Measurements from ENCODE around the gene NOP56. TPM values are rescaled to one million over a fixed set of nuclear protein-coding genes. Genes with fewer than 3 reads are reported as not detected.

NOP56 gene
- total RNA-seq, 2 donors from 2014 or later = 386 to 432 TPM

GRCh38 chr20:2616634-2617033 lies 35.8 kb upstream of the NOP56 start:
- WGBS, 2 experiments (ENCODE audit: insufficient coverage in 1 of 2, insufficient read length in 1 of 2) = 86 to 87% methylated on average over 8 to 9 of the region's 9 CpGs
- Histone ChIP-seq H3K27ac (ENCODE audit: low read depth, low read length) (no peak overlapping the region), H3K27me3 (ENCODE audit: control insufficient read depth, insufficient read depth, low read length, poor library complexity, severe bottlenecking) (no peaks in the 10 kb centered on the region)

GRCh38 chr20:2617099-2617714 lies 35.2 kb upstream of the NOP56 start:
- Mint-ChIP-seq H3K9me3 (peaks cover 3% of the 10 kb centered on the region), H3K36me3 (ENCODE audit: low read depth) (no peaks in the 10 kb centered on the region), H3K4me3 (no peak overlapping the region), H3K4me1 (no peaks in the 10 kb centered on the region), H3K27ac (no peak overlapping the region), H3K27me3 (ENCODE audit: insufficient read depth) (peaks cover 41% of the 10 kb centered on the region)
- Histone ChIP-seq H3K4me1 (ENCODE audit: control insufficient read depth, insufficient read depth, low read length) (no peaks in the 10 kb centered on the region), H3K27me3 (ENCODE audit: control insufficient read depth, insufficient read depth, low read length, poor library complexity, severe bottlenecking) (no peaks in the 10 kb centered on the region), H3K4me3 (ENCODE audit: low read length) (no peak overlapping the region), H3K36me3 (ENCODE audit: control insufficient read depth, insufficient read depth, low read length) (no peaks in the 10 kb centered on the region), H3K27ac (ENCODE audit: low read depth, low read length) (no peak overlapping the region), H3K9me3 (ENCODE audit: control insufficient read depth, low read length) (peaks cover 9% of the 10 kb centered on the region), H3K9ac (ENCODE audit: extremely low read depth, low read length, poor library complexity, severe bottlenecking) (no peak overlapping the region)
- DNase-seq = no peak
- TF ChIP-seq, protein P1, sequence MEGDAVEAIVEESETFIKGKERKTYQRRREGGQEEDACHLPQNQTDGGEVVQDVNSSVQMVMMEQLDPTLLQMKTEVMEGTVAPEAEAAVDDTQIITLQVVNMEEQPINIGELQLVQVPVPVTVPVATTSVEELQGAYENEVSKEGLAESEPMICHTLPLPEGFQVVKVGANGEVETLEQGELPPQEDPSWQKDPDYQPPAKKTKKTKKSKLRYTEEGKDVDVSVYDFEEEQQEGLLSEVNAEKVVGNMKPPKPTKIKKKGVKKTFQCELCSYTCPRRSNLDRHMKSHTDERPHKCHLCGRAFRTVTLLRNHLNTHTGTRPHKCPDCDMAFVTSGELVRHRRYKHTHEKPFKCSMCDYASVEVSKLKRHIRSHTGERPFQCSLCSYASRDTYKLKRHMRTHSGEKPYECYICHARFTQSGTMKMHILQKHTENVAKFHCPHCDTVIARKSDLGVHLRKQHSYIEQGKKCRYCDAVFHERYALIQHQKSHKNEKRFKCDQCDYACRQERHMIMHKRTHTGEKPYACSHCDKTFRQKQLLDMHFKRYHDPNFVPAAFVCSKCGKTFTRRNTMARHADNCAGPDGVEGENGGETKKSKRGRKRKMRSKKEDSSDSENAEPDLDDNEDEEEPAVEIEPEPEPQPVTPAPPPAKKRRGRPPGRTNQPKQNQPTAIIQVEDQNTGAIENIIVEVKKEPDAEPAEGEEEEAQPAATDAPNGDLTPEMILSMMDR (conservative IDR thresholded peaks at IDR 0.05) = no peak
- WGBS, 2 experiments (ENCODE audit: insufficient coverage in 1 of 2, insufficient read length in 1 of 2) = 86 to 87% methylated on average over 9 to 16 of the region's 16 CpGs

More at GRCh38 chr20:2616634-2617033, 35.8 kb upstream of the NOP56 start:
- Mint-ChIP-seq H3K9me3 (peaks cover 3% of the 10 kb centered on the region), H3K36me3 (ENCODE audit: low read depth) (no peaks in the 10 kb centered on the region), H3K27ac (no peak overlapping the region), H3K27me3 (ENCODE audit: insufficient read depth) (peaks cover 45% of the 10 kb centered on the region), H3K4me1 (no peaks in the 10 kb centered on the region), H3K4me3 (no peak overlapping the region)
- H3K9me3 ChIP-seq (ENCODE audit: control insufficient read depth, low read length) = peaks cover 9% of the 10 kb centered on the region
- H3K36me3 ChIP-seq (ENCODE audit: control insufficient read depth, insufficient read depth, low read length) = no peaks in the 10 kb centered on the region
- no peak overlapping the region for H3K9ac ChIP-seq (ENCODE audit: extremely low read depth, low read length, poor library complexity, severe bottlenecking)
- DNase-seq = no peak
- TF ChIP-seq, protein P1 (conservative IDR thresholded peaks at IDR 0.05) = no peak
- no peak overlapping the region for H3K4me3 ChIP-seq (ENCODE audit: low read length)
- H3K4me1 ChIP-seq (ENCODE audit: control insufficient read depth, insufficient read depth, low read length) = no peaks in the 10 kb centered on the region

GRCh38 chr20:2618815-2619214 lies 33.6 kb upstream of the NOP56 start:
- H3K4me3 Mint-ChIP-seq = no peak overlapping the region
- H3K27ac ChIP-seq (ENCODE audit: low read depth, low read length) = no peak overlapping the region
- H3K4me3 ChIP-seq (ENCODE audit: low read length) = no peak overlapping the region
- H3K9me3 Mint-ChIP-seq = peaks cover 3% of the 10 kb centered on the region
- H3K36me3 ChIP-seq (ENCODE audit: control insufficient read depth, insufficient read depth, low read length) = no peaks in the 10 kb centered on the region
- no peaks in the 10 kb centered on the region for H3K36me3 Mint-ChIP-seq (ENCODE audit: low read depth)
- no peak overlapping the region for H3K27ac Mint-ChIP-seq
- H3K27me3 Mint-ChIP-seq (ENCODE audit: insufficient read depth) = peaks cover 42% of the 10 kb centered on the region
- no peaks in the 10 kb centered on the region for H3K27me3 ChIP-seq (ENCODE audit: control insufficient read depth, insufficient read depth, low read length, poor library complexity, severe bottlenecking)
- 93 to 100% methylated on average over 2 to 6 of the region's 6 CpGs for WGBS, 2 experiments (ENCODE audit: insufficient coverage in 1 of 2, insufficient read length in 1 of 2)
- no peaks in the 10 kb centered on the region for H3K4me1 Mint-ChIP-seq
- H3K9ac ChIP-seq (ENCODE audit: extremely low read depth, low read length, poor library complexity, severe bottlenecking) = no peak overlapping the region
- TF ChIP-seq, protein P1 (conservative IDR thresholded peaks at IDR 0.05) = no peak
- H3K4me1 ChIP-seq (ENCODE audit: control insufficient read depth, insufficient read depth, low read length) = no peaks in the 10 kb centered on the region
- DNase-seq = no peak
- peaks cover 9% of the 10 kb centered on the region for H3K9me3 ChIP-seq (ENCODE audit: control insufficient read depth, low read length)
